HEK293 (cell line): ENCODE measurements around the gene TBC1D4.

ENCODE experiments used
- CTCF ChIA-PET: fragments of 350-600 bp; formaldehyde crosslinking; extraction: SDS; loops from one replicate; lab custom pipeline; 2021; ENCODE audit warnings: antibody characterized with exemption; lab: Yijun Ruan, JAX
- POLR2A ChIA-PET: fragments of 300-600 bp; formaldehyde crosslinking; extraction: SDS; loops from one replicate; lab custom pipeline; 2020; ENCODE audit warnings: antibody characterized with exemption, inconsistent platforms; lab: Yijun Ruan, JAX
- H3K27ac ChIP-seq: fragments of 200-500 bp; sonication (Bioruptor generic); 2 replicates; pipeline ENCODE4 v1.5.1; 2014; ENCODE audit warnings: low read depth, low read length, control low read depth, inconsistent platforms; ENCODE audit errors: extremely low read depth
- H3K36me3 ChIP-seq, 2 experiments: fragments of 200-500 bp in 1 of 2; sonication (Bioruptor generic) in 1 of 2; 1 replicate in 1 of 2; 2 replicates in 1 of 2; pipeline ENCODE4 v1.5.1; 2014 to 2017; ENCODE audit warnings: inconsistent platforms in 2 of 2, low read length in 2 of 2; ENCODE audit not compliant: control insufficient read depth in 2 of 2, insufficient read depth in 1 of 2
- H3K4me1 ChIP-seq: fragments of 200-500 bp; sonication (Bioruptor generic); 2 replicates; pipeline ENCODE4 v1.5.1; 2014; ENCODE audit warnings: mild to moderate bottlenecking, low read length, inconsistent platforms; ENCODE audit not compliant: control insufficient read depth, insufficient read depth
- H3K4me3 ChIP-seq: 2 replicates; pipeline ENCODE4 v1.5.1; 2011; ENCODE audit warnings: low read depth, mild to moderate bottlenecking, control low read depth, low read length, moderate library complexity
- H3K9me3 ChIP-seq: fragments of 200-500 bp; sonication (Bioruptor generic); 2 replicates; pipeline ENCODE4 v1.5.1; 2014; ENCODE audit warnings: low read depth, low read length, inconsistent platforms; ENCODE audit not compliant: control insufficient read depth, insufficient read depth
- BCL11B ChIP-seq: fragments of 450-650 bp; formaldehyde crosslinking; IDR thresholded peaks from 2 replicates; pipeline ENCODE4 v1.5.1; 2016; ENCODE audit warnings: low read depth, missing biosample characterization, missing genetic modification characterization
- FEZF1 ChIP-seq: fragments of 450-650 bp; formaldehyde crosslinking; IDR thresholded peaks from 2 replicates; pipeline ENCODE4 v1.5.1; 2016; ENCODE audit warnings: missing biosample characterization, missing genetic modification characterization
- GFI1B ChIP-seq: fragments of 450-650 bp; formaldehyde crosslinking; IDR thresholded peaks from 2 replicates; pipeline ENCODE4 v1.5.1; 2016; ENCODE audit warnings: missing biosample characterization, missing genetic modification characterization
- HIC1 ChIP-seq: fragments of 450-650 bp; formaldehyde crosslinking; IDR thresholded peaks from 2 replicates; pipeline ENCODE4 v1.5.1; 2016; ENCODE audit warnings: missing biosample characterization, missing genetic modification characterization
- MYNN ChIP-seq: fragments of 450-650 bp; formaldehyde crosslinking; IDR thresholded peaks from 2 replicates; pipeline ENCODE4 v1.5.1; 2016; ENCODE audit warnings: missing biosample characterization, missing genetic modification characterization, borderline replicate concordance
- OSR2 ChIP-seq: fragments of 450-650 bp; formaldehyde crosslinking; IDR thresholded peaks from 2 replicates; pipeline ENCODE4 v1.5.1; 2016; ENCODE audit warnings: missing biosample characterization, missing genetic modification characterization
- RBAK ChIP-seq: fragments of 450-650 bp; formaldehyde crosslinking; IDR thresholded peaks from 2 replicates; pipeline ENCODE4 v1.5.1; 2016; ENCODE audit warnings: missing biosample characterization, missing genetic modification characterization
- SCRT1 ChIP-seq: fragments of 450-650 bp; formaldehyde crosslinking; IDR thresholded peaks from 2 replicates; pipeline ENCODE4 v1.5.1; 2016; ENCODE audit warnings: missing biosample characterization, missing genetic modification characterization, borderline replicate concordance
- SCRT2 ChIP-seq: fragments of 450-650 bp; formaldehyde crosslinking; IDR thresholded peaks from 2 replicates; pipeline ENCODE4 v1.5.1; 2016; ENCODE audit warnings: missing biosample characterization, missing genetic modification characterization
- SP7 ChIP-seq: fragments of 450-650 bp; formaldehyde crosslinking; IDR thresholded peaks from 2 replicates; pipeline ENCODE4 v1.5.1; 2016; ENCODE audit warnings: missing biosample characterization, missing genetic modification characterization
- WT1 ChIP-seq: fragments of 450-650 bp; formaldehyde crosslinking; IDR thresholded peaks from 2 replicates; pipeline ENCODE4 v1.5.1; 2016; ENCODE audit warnings: missing biosample characterization, missing genetic modification characterization
- ZBTB20 ChIP-seq: fragments of 450-650 bp; formaldehyde crosslinking; IDR thresholded peaks from 2 replicates; pipeline ENCODE4 v1.5.1; 2016; ENCODE audit warnings: missing biosample characterization, missing genetic modification characterization
- ZBTB6 ChIP-seq: fragments of 450-650 bp; formaldehyde crosslinking; IDR thresholded peaks from 2 replicates; pipeline ENCODE4 v1.5.1; 2017; ENCODE audit warnings: missing biosample characterization, missing genetic modification characterization
- ZBTB7A ChIP-seq: fragments of 450-650 bp; formaldehyde crosslinking; IDR thresholded peaks from 2 replicates; pipeline ENCODE4 v1.5.1; 2016; ENCODE audit warnings: low read depth, missing biosample characterization, missing genetic modification characterization
- ZFHX2 ChIP-seq: fragments of 450-650 bp; formaldehyde crosslinking; conservative IDR thresholded peaks from 2 replicates; pipeline ENCODE4 v1.5.1; 2016; ENCODE audit warnings: missing biosample characterization, missing genetic modification characterization
- ZFP41 ChIP-seq: fragments of 450-650 bp; formaldehyde crosslinking; IDR thresholded peaks from 2 replicates; pipeline ENCODE4 v1.5.1; 2016; ENCODE audit warnings: missing biosample characterization, missing genetic modification characterization, borderline replicate concordance
- ZFP69B ChIP-seq: fragments of 450-650 bp; formaldehyde crosslinking; IDR thresholded peaks from 2 replicates; pipeline ENCODE4 v1.5.1; 2016; ENCODE audit warnings: missing biosample characterization, missing genetic modification characterization
- ZIC2 ChIP-seq: fragments of 450-650 bp; formaldehyde crosslinking; IDR thresholded peaks from 2 replicates; pipeline ENCODE4 v1.5.1; 2016; ENCODE audit warnings: missing biosample characterization, missing genetic modification characterization
- ZNF112 ChIP-seq: fragments of 450-650 bp; formaldehyde crosslinking; IDR thresholded peaks from 2 replicates; pipeline ENCODE4 v1.5.0; 2017; ENCODE audit warnings: missing biosample characterization, missing genetic modification characterization
- ZNF121 ChIP-seq: fragments of 450-650 bp; formaldehyde crosslinking; IDR thresholded peaks from 2 replicates; pipeline ENCODE4 v1.5.1; 2016; ENCODE audit warnings: missing biosample characterization, missing genetic modification characterization
- ZNF133 ChIP-seq: fragments of 450-650 bp; formaldehyde crosslinking; IDR thresholded peaks from 2 replicates; pipeline ENCODE4 v1.5.1; 2016; ENCODE audit warnings: missing biosample characterization, missing genetic modification characterization
- ZNF140 ChIP-seq: fragments of 450-650 bp; formaldehyde crosslinking; IDR thresholded peaks from 2 replicates; pipeline ENCODE4 v1.5.1; 2016; ENCODE audit warnings: missing biosample characterization, missing genetic modification characterization
- ZNF202 ChIP-seq: fragments of 450-650 bp; formaldehyde crosslinking; IDR thresholded peaks from 2 replicates; pipeline ENCODE4 v1.5.1; 2016; ENCODE audit warnings: missing biosample characterization, missing genetic modification characterization, borderline replicate concordance
- ZNF214 ChIP-seq: fragments of 450-650 bp; formaldehyde crosslinking; IDR thresholded peaks from 2 replicates; pipeline ENCODE4 v1.5.1; 2017; ENCODE audit warnings: missing biosample characterization, mild to moderate bottlenecking, missing genetic modification characterization, borderline replicate concordance
- ZNF248 ChIP-seq: fragments of 450-650 bp; formaldehyde crosslinking; IDR thresholded peaks from 2 replicates; pipeline ENCODE4 v1.5.1; 2017; ENCODE audit warnings: missing biosample characterization, missing genetic modification characterization
- ZNF350 ChIP-seq: fragments of 450-650 bp; formaldehyde crosslinking; IDR thresholded peaks from 2 replicates; pipeline ENCODE4 v1.5.0; 2017; ENCODE audit warnings: missing biosample characterization, mild to moderate bottlenecking, missing genetic modification characterization
- ZNF48 ChIP-seq: fragments of 450-650 bp; formaldehyde crosslinking; IDR thresholded peaks from 2 replicates; pipeline ENCODE4 v1.5.1; 2016; ENCODE audit warnings: missing biosample characterization, missing genetic modification characterization
- ZNF624 ChIP-seq: fragments of 450-650 bp; formaldehyde crosslinking; IDR thresholded peaks from 2 replicates; pipeline ENCODE4 v1.5.1; 2017; ENCODE audit warnings: missing biosample characterization, missing genetic modification characterization
- ZNF677 ChIP-seq: fragments of 450-650 bp; IDR thresholded peaks from 2 replicates; pipeline ENCODE4 v1.5.0; 2018; ENCODE audit warnings: missing biosample characterization, mild to moderate bottlenecking, missing genetic modification characterization, moderate library complexity
- ZNF768 ChIP-seq: fragments of 450-650 bp; formaldehyde crosslinking; IDR thresholded peaks from 2 replicates; pipeline ENCODE4 v1.5.1; 2018; ENCODE audit warnings: missing biosample characterization, mild to moderate bottlenecking, missing genetic modification characterization
- ZSCAN5A ChIP-seq: fragments of 450-650 bp; formaldehyde crosslinking; IDR thresholded peaks from 2 replicates; pipeline ENCODE4 v1.5.1; 2016; ENCODE audit warnings: missing biosample characterization, missing genetic modification characterization
- TF ChIP-seq, protein P1 (sequence below): fragments of 450-650 bp; IDR thresholded peaks from 2 replicates; pipeline ENCODE4 v1.5.1; 2018; ENCODE audit warnings: missing biosample characterization, mild to moderate bottlenecking, missing genetic modification characterization

TBC1D4 gene

DNA sequence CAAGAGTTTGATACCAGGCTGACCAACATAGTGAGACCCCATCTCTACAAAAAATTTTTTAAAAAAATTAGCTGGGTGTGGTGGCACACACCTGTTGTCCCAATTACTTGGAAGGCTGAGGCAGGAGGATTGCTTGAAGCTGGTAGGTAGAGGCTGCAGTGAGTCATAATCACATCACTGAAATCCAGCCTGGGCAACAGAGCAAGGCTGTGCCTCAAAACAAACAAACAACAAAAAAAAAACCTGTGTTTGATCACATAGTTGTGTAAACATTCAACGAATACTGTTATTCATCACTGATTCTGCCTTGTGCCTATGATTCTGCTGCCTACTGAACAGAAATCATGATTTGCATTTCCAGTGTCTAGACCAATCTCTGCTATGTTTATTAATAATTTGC, 134.0 kb downstream of the TBC1D4 start (continued):
- TF ChIP-seq MYNN (tag by site-specific recombination) = no peak
- TF ChIP-seq ZNF112 (tag by site-specific recombination) = no peak
- no peak for TF ChIP-seq ZSCAN5A (tag by site-specific recombination)
- TF ChIP-seq BCL11B (tag by site-specific recombination) = no peak
- no peak for TF ChIP-seq ZNF248 (tag by site-specific recombination)
- TF ChIP-seq SCRT2 (tag by site-specific recombination) = no peak
- TF ChIP-seq ZNF677 (tag by site-specific recombination) = no peak
- no peak for TF ChIP-seq ZBTB6 (tag by site-specific recombination)
- no peak for TF ChIP-seq FEZF1
- TF ChIP-seq ZNF140 = no peak
- TF ChIP-seq SCRT1 (tag by site-specific recombination) = no peak
- TF ChIP-seq ZNF121 (tag by site-specific recombination) = no peak
- no peak for TF ChIP-seq ZNF202

GRCh38 chr13:75347457-75347856, 134.5 kb downstream of the TBC1D4 start:
- Histone ChIP-seq H3K27ac (no peak overlapping the region), H3K9me3 (no peaks in the 10 kb centered on the region), H3K4me3 (no peak overlapping the region), H3K36me3 (peaks cover 0 to 6% of the 10 kb centered on the region in 2 experiments; a peak in 1 of 3 replicates), H3K4me1 (no peaks in the 10 kb centered on the region)
- CTCF ChIA-PET = no interaction called here
- TF ChIP-seq ZIC2 = no peak
- 0 out of 2 replicates have a peak, but pooled peaks have one; percentile 31 for TF ChIP-seq ZNF133 (tag by site-specific recombination)
- TF ChIP-seq HIC1 (tag by site-specific recombination) = no peak
- no peak for TF ChIP-seq OSR2 (tag by site-specific recombination)
- no peak for TF ChIP-seq ZBTB7A (tag by site-specific recombination)
- TF ChIP-seq GFI1B (tag by site-specific recombination) = no peak
- TF ChIP-seq ZFP69B (tag by site-specific recombination) = no peak
- TF ChIP-seq, all 188 proteins: peak for 1
- POLR2A ChIA-PET = no interaction called here

DNA sequence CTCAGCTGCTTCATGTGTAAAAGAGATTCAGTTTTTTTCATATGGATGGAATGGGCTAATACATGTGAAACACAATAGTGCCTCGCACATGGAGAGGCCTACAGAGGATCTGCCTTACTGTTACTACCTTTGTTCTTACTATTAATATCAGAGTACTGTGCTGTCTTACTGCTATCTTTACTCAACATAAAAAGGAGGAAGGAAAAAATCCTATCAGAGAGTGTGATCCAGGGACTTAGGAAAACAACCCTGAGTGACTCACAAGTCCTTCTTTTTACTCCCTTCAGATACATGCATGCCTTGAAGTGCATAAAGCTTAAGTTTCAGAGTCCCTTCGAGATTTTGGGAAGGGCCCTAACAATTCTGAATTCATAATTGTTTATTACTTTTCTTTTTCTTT, 136.8 kb downstream of the TBC1D4 start:
- TF ChIP-seq ZFHX2 (tag by site-specific recombination) (no peak), ZNF48 (tag by site-specific recombination) (no peak), ZBTB20 (tag by site-specific recombination) (no peak), ZFP41 (tag by site-specific recombination) (no peak), RBAK (tag by site-specific recombination) (no peak), SP7 (tag by site-specific recombination) (no peak), ZNF624 (tag by site-specific recombination) (no peak), ZNF214 (tag by site-specific recombination) (no peak), SCRT2 (tag by site-specific recombination) (no peak), ZNF768 (no peak), ZNF350 (tag by site-specific recombination) (no peak), WT1 (tag by site-specific recombination) (no peak)
- TF ChIP-seq, protein P1, sequence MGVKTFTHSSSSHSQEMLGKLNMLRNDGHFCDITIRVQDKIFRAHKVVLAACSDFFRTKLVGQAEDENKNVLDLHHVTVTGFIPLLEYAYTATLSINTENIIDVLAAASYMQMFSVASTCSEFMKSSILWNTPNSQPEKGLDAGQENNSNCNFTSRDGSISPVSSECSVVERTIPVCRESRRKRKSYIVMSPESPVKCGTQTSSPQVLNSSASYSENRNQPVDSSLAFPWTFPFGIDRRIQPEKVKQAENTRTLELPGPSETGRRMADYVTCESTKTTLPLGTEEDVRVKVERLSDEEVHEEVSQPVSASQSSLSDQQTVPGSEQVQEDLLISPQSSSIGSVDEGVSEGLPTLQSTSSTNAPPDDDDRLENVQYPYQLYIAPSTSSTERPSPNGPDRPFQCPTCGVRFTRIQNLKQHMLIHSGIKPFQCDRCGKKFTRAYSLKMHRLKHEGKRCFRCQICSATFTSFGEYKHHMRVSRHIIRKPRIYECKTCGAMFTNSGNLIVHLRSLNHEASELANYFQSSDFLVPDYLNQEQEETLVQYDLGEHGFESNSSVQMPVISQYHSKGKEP (tag by site-specific recombination) = no peak
- no peak overlapping the region for H3K4me3 ChIP-seq
- H3K27ac ChIP-seq = no peak overlapping the region
- no peaks in the 10 kb centered on the region for H3K9me3 ChIP-seq
- no peaks in the 10 kb centered on the region for H3K4me1 ChIP-seq
- ChIA-PET POLR2A (no interaction called here), CTCF (interaction anchor here (1.2 kb wide), 1 partner anchor 12 kb away, joined by 3 read pairs; no protein-coding TSS in a partner anchor)
- H3K36me3 ChIP-seq = peaks cover 0 to 10% of the 10 kb centered on the region in 2 experiments; a peak in 1 of 3 replicates
